Measurements from ENCODE around the gene ANAPC2.

DNA sequence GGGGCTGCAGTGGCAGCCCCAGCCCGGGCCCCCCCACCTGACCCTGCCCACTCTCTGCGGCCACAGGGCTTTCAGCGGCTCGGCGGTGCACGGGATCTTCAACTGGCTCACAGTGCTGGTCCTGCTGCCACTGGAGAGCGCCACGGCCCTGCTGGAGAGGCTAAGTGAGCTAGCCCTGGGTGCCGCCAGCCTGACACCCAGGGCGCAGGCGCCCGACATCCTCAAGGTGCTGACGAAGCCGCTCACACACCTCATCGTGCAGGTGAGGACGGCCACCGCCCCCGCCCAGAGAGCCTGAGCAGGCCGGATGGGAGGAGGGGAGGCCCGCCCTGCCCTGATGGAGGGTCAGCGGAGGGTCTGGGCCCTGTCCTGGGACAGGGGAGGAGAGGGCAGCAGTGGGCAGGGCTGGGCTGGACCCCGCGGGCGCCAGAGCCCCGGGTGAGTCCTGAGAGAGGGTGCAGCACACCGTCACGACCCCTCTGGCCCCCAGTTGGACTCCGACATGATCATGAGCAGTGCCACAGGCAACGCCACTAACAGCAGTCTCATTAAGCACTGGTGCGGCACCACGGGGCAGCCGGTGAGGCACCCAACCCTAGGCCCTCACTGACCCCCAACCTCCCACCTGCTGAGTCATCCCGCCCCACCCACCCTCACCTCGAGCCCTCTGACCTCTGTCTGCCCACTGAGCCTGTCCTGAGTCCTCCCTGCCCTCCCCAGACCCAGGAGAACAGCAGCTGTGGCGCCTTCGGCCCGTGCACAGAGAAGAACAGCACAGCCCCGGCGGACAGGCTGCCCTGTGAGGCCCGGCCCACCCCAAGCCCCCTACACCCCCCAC is 45.0 kb upstream of the ANAPC2 start:
- TF ChIP-seq GATA3 (IDR thresholded peaks at IDR 0.05; ENCODE audit: low read depth, low read length) = no peak
- no peak for TF ChIP-seq GATA2 (IDR thresholded peaks at IDR 0.05; ENCODE audit: low read depth, low read length)
